Fibroblast of skin of abdomen (primary cell): Measurements from ENCODE around the gene ZFP2. TPM values are rescaled to one million over a fixed set of nuclear protein-coding genes. Genes with fewer than 3 reads are reported as not detected.
"Not testable (repeated sequence)": the region's sequence is repeated elsewhere in the genome, so short reads cannot be mapped to it uniquely, and the experiment has no call there.

Source experiments
- DNase-seq: peaks from one replicate; pipeline ENCODE4 v3.0.0-alpha.2; 2013
- polyA plus RNA-seq, 2 experiments: library from polyadenylated mRNA; unstranded; fragments of 120-200 nt; gene quantifications; one replicate each; pipeline ENCODE4 v1.2.1, GENCODE V29; 2013; ENCODE audit not compliant: insufficient read length in 2 of 2

The ZFP2 gene
- polyA plus RNA-seq (2013, experiment 1 of 2; ENCODE audit: insufficient read length): 0.63 TPM
- 0.63 TPM for polyA plus RNA-seq (2013, experiment 2 of 2; ENCODE audit: insufficient read length)

DNA sequence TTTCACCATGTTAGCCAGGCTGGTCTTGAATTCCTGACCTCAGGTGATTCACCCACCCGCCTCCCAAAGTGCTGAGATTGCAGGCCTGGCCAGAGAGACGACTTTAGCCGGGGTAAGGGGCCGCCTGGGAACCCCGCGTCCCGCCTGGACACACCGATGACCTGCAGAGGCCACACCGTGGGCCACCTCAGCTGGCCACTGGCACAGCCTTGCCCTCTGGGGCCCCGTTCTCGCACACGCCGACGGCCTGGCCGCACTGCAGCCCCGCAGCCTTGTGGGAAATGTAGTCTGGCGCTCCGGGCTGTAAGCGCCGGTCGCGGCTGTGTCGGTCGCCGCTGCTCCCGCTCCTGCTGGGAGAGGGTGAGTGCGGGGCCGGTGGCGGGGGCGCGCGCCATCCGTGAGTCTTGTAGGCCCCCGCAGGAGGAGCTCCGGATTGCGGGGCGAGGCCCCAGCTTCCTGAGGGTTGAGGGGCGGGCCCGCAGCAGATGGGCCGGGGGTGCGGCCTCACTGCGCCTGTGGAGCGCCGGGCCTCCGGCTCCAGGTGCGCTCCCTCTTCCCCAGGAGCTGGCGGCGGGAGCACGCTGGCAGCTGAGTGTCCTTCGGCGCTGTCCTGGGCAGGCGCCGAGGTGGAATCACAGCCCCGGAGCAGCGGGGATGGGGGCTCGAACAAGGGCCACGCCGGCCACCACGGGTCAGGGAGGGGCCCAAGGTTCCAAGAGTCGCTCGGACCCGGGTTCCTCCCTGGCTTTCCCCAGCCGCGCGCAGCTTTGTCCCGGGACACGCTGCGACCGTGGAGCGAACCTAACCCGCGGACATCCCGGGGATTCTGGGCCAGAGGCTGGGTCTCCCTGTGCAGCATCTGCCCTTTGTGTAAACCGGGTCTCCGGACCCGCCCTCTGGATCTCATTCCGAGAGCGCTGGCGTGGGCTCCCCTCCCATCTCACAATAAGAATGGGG is at the start of gene ZFP2:
Gene ZFP2 (plus strand): TSS at position 299 of the 957 bp plus-strand sequence. CDS start 35,401 bp downstream, outside the sequence.
- DNase-seq: peak; percentile 57

DNA sequence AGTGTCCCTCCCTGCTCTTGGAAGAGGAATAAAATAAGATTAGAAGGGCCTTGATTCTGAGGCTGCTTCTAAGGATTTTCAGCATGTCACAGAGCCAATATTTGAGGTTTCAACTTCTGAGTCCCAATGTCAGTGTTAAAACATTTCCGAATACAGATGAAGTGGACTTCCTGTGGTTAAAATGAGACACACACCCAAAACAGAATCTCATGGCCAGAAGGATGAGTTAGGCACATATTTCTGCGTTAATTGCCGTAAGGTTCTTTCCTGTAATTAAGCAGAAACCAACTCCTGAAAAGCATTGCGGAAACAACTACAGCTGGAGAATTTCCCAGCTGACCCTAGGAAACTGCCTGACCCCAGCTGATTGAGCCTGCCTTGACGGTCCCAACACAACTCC is 46.4 kb upstream of the ZFP2 start:
- DNase-seq: no peak

GRCh38 chr5:178851951-178852350 is 43.8 kb upstream of the ZFP2 start:
- DNase-seq: no peak

DNA sequence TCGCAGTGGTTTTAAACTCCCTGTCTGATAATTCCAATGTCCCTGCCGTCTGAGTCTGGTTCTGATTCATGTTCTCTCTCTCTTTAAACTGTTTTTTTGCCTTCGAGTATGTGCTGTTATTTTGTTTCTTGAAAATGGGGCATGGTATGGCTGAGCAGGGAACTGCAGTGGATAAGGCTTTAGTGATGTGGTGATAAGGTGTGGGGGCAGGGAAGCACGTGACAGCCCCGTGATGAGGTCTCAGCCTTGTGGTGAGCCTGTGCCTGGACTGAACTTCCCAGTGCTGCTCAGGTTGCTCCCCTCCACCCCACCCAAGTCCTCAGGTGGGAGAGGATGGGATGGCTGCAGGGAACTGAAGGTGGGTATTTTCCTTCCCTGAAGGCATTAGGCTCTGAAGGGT is 41.4 kb upstream of the ZFP2 start:
- DNase-seq: no peak

DNA sequence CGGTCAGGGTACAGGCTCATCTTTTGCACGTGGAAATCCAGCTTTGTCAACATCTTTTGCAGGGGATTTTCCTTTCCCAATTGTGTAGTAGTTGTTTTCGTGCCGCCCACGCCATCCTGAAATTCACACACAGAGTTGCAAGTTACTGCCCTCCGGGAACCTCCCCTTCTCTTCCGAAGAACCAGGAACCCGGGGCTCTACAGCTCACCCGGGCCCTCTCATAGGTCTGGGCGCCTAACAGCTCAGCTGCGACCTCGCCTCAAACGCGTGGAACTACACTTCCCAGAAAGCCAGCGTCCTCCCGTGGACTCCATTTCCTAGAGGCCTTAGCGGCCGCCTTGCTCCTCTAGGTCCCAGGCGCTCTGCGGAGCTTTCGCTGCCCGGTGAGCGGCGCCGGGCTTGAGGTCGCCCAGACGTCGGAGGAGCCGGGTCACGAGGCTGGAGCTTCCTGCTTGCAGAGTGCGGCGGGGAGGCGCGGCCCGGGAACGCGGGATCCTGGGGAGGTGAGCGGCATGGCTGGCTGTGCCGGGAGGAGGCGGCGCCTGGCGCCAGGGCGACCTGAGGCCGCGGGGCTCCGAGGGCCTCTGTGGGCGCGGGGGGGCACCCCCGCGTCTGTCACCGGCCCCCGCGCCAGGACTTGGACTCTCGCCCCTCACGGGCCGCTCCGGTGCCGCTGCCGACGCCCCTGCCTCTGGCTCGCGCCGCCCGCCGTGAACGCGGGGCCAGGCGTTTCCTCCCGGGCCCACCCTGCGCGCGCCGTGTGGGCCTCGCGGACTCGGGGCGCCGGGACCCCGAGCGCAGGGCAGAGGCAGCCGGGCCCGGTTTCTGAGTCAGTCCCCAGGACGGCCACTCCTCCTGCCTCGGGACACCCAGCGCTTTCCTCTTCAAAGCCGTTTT is 35.8 kb upstream of the ZFP2 start, which contains the start of gene ZNF354B:
Gene ZNF354B (plus strand): TSS at position 329 of the 897 bp plus-strand sequence. CDS start 1,095 bp downstream, outside the sequence.
- DNase-seq: peak; percentile 92

DNA sequence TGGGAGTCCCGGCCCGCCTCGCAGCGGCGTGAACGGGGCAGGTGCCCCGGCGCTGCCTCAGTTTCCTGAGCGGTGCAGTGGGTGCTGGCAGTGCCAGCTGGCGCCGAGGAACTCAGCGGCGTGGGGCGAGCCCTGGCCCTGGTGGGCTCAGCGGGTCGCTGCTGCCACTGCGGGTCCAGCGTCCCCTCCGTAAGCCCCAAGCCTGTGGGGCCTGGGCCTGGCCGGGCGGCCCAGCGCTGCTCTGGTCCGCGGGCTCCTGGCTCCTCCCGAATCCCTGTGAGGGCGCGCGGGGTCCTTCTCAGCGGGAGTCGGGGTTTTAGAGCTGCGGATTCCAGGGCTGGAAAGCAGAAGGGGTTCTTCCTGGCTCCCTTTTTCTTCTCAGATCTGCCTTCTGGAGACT is 35.1 kb upstream of the ZFP2 start:
- DNase-seq: not testable (repeated sequence)

DNA sequence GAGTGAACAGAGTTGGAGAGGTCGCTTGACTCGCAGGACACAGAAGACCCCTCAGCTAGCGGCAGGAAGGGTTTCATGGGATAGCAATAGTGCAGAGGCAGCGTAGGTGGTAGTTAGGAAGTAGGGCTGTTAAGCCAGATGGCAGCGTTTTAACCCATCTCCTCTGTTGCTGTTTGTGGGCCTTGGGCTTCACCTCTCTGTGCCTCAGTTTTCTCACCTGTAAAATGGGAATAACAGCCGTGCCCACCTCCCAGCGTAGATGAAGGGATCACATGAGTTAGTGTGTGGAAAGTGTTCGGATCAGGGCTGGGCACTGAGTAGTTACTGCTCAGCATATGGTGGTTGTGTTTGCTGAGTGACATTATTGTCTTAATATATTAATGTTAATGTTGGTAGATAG is 34.1 kb upstream of the ZFP2 start:
- no peak for DNase-seq

DNA sequence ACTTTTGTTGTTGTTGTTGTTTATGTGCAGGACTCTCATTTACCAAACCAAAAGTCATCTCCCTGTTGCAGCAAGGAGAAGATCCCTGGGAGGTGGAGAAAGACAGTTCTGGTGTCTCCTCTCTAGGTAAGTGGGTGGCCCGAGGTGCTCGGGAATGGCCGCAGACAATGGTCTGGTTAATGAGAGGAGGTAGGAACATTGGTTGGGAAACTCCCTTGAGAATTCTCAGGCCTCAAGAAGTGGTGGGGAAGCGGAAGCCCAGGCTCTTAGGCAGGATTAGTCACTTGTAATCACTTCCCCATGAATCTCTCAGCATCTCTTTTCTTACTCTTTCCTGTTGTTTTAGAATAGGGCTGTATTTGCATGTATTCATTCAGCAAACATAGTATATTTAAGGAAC is 28.8 kb upstream of the ZFP2 start:
- DNase-seq: no peak

GRCh38 chr5:178869577-178869976 is 26.1 kb upstream of the ZFP2 start:
- no peak for DNase-seq

GRCh38 chr5:178870411-178870810 is 25.3 kb upstream of the ZFP2 start:
- no peak for DNase-seq

- no peak for DNase-seq
Observed at GRCh38 chr5:178872302-178872701, 23.4 kb upstream of the ZFP2 start.

DNA sequence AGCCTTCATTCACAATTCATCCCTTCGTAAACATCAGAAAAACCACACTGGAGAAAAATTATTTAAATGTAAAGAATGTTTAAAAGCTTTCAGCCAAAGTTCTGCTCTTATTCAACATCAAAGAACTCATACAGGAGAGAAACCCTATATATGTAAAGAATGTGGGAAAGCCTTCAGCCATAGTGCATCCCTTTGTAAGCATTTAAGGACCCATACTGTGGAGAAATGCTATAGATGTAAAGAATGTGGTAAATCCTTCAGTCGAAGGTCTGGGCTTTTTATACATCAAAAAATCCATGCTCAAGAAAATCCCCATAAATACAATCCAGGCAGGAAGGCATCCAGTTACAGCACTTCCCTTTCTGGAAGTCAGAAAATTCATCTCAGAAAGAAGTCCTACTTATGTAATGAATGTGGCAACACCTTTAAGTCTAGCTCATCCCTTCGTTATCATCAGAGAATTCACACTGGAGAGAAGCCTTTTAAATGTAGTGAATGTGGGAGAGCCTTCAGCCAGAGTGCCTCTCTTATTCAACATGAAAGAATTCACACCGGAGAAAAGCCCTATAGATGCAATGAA is 12.5 kb upstream of the ZFP2 start:
- DNase-seq: not testable (repeated sequence)

- DNase-seq: no peak
Observed at GRCh38 chr5:178883815-178884430, 11.8 kb upstream of the ZFP2 start.

DNA sequence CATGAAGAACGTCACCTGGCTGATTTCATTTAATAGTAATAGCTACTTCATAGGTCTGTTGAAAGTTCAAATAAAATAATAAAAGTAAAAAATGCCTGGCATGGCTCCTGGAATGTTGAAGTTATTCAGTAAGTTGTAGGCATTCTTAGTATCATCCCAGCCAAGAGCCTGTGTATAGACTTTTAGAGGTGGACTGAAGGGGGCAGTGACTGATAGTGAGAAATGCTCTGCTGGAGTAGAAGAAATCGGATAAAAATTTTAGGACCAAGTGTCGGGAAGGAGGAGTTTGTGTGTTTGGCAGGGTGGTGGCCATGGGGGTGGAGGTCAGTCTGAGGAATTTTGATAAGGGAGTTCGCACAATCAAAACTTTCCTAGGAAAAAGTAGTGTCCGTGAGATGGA is 3.6 kb downstream of the ZFP2 start:
- DNase-seq: no peak

DNA sequence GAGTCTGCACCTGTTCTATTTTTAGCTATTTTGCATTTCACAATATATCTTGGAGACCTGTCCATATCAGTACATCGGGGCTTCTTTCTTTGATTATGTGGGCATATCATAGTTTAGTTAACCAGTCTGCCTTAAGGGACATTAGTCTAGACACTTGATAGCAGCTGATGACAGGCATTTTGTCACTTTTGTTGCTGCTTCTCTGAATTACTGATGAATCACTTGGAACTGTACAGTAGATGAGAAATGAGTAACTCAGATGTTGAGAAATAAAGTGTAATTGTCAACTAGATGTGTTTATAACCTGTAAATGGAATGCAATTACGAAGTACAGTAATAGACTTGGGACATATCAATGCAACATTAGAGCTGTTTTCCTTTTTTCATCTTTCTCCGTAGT is 7.1 kb downstream of the ZFP2 start:
- DNase-seq: no peak

GRCh38 chr5:178931846-178932760 is 36.4 kb downstream of the ZFP2 start:
- no peak for DNase-seq

- peak; percentile 96 for DNase-seq
Observed at GRCh38 chr5:178940569-178941360, 45.1 kb downstream of the ZFP2 start, which contains the start of gene ZNF454. Gene ZNF454 (plus strand): TSS chr5:178941198. CDS start chr5:178942792, 1,594 bp downstream.

DNA sequence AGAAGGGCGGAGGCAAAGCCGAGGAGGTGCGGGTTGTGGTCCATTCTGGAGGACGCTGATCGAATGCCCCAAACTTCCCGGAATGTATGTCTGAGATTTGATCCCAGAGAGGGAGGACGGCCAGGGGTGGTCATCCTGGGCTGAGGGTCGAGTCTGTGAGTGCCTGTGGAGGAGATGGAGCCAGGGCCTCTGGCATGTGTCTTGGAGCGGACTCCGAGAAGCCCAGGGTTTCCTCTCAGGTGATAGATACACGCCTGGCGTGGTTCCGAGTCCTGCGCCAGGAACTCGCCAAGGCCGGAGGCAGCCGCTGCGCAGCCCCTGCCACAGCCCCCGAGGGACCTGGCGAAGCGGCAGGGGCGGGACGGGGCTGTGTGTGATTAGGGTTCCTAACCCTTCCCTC is 45.6 kb downstream of the ZFP2 start:
- DNase-seq: peak; percentile 16

- no peak for DNase-seq
Observed at GRCh38 chr5:178965465-178966055, 69.8 kb downstream of the ZFP2 start.

- no peak for DNase-seq
Observed at GRCh38 chr5:178981381-178981780, 85.7 kb downstream of the ZFP2 start.
